Fibroblast of lung (primary cell): ENCODE results near the gene MRPS31. TPM values are rescaled to one million over a fixed set of nuclear protein-coding genes. Genes with fewer than 3 reads are reported as not detected.
"Not testable (repeated sequence)": the region's sequence is repeated elsewhere in the genome, so short reads cannot be mapped to it uniquely, and the experiment has no call there.

Experiments
- DNase-seq, 2 donors: peaks; one replicate each; pipeline versions ENCODE4 v3.0.0 to v3.0.0-alpha.2; 2010; ENCODE audit warnings: low read depth in 2 of 2
- H2AFZ ChIP-seq: 2 replicates; pipeline ENCODE4 v1.5.1; 2012; ENCODE audit warnings: low read length, control low read depth, inconsistent platforms
- H3K27ac ChIP-seq: 2 replicates; pipeline ENCODE4 v1.5.1; 2011; ENCODE audit warnings: low read length, control low read depth; ENCODE audit not compliant: insufficient read depth
- H3K27me3 ChIP-seq: 2 replicates; pipeline ENCODE4 v1.5.1; 2011; ENCODE audit warnings: mild to moderate bottlenecking, low read length; ENCODE audit not compliant: control insufficient read depth, insufficient read depth
- H3K36me3 ChIP-seq: 2 replicates; pipeline ENCODE4 v1.5.1; 2011; ENCODE audit warnings: low read length; ENCODE audit not compliant: control insufficient read depth, insufficient read depth
- H3K4me1 ChIP-seq: 2 replicates; pipeline ENCODE4 v1.5.1; 2011; ENCODE audit warnings: low read length; ENCODE audit not compliant: control insufficient read depth, insufficient read depth; ENCODE audit errors: extremely low read depth
- H3K4me2 ChIP-seq: 2 replicates; pipeline ENCODE4 v1.5.1; 2011; ENCODE audit warnings: low read length, control low read depth; ENCODE audit not compliant: insufficient read depth; ENCODE audit errors: extremely low read depth
- H3K4me3 ChIP-seq, 4 experiments: fragments of 200-600 bp in 1 of 4; sonication (generic) in 1 of 4; replicated peaks in 1 of 4; 2 replicates each; pipeline ENCODE4 v1.5.1; 2011 to 2016; ENCODE audit warnings: low read length in 4 of 4, low read depth in 3 of 4, mild to moderate bottlenecking in 3 of 4, control low read depth in 2 of 4, inconsistent platforms in 1 of 4, mixed read lengths in 1 of 4; ENCODE audit not compliant: insufficient read depth in 1 of 4; ENCODE audit errors: control extremely low read depth in 1 of 4
- H3K79me2 ChIP-seq: 2 replicates; pipeline ENCODE4 v1.5.1; 2012; ENCODE audit warnings: mild to moderate bottlenecking, low read length, inconsistent platforms; ENCODE audit not compliant: control insufficient read depth, insufficient read depth
- H3K9ac ChIP-seq: 2 replicates; pipeline ENCODE4 v1.5.1; 2011; ENCODE audit warnings: mild to moderate bottlenecking, low read length, control low read depth; ENCODE audit not compliant: insufficient read depth
- H3K9me3 ChIP-seq: 2 replicates; pipeline ENCODE4 v1.5.1; 2012; ENCODE audit warnings: low read depth, low read length; ENCODE audit not compliant: control insufficient read depth, insufficient read depth
- H4K20me1 ChIP-seq: 2 replicates; pipeline ENCODE4 v1.5.1; 2011; ENCODE audit warnings: low read length; ENCODE audit not compliant: control insufficient read depth, insufficient read depth; ENCODE audit errors: extremely low read depth
- CTCF ChIP-seq, 2 donors: IDR thresholded peaks in 1 of 2; conservative IDR thresholded peaks in 1 of 2; 1 replicate in 1 of 2; 2 replicates in 1 of 2; pipeline ENCODE4 v1.5.1; 2011 to 2012; ENCODE audit warnings: low read length in 2 of 2, control low read depth in 1 of 2, inconsistent platforms in 1 of 2, low read depth in 1 of 2, mild to moderate bottlenecking in 1 of 2
- EZH2 ChIP-seq: IDR thresholded peaks from 2 replicates; pipeline ENCODE4 v1.5.1; 2012; ENCODE audit warnings: low read length, control low read depth, mild to moderate bottlenecking; ENCODE audit errors: missing control alignments
- polyA plus RNA-seq, 2 donors: library from polyadenylated mRNA; depleted of rRNA in 1 of 2; stranded (reverse) in 1 of 2; unstranded in 1 of 2; fragments of >200 nt; gene quantifications; 2 replicates each; pipeline ENCODE4 v1.2.1, GENCODE V29; 2011 to 2012; ENCODE audit warnings: missing spikeins in 1 of 2
- total RNA-seq: library from RNA; depleted of rRNA; stranded (reverse); fragments of >200 nt; gene quantifications from 2 replicates; pipeline ENCODE4 v1.2.1, GENCODE V29; 2014

MRPS31 gene
- total and polyA plus RNA-seq, 2 donors (not counting 1 experiment from before 2014, with no cell fraction given): 14.2 to 16.0 TPM

- no peak overlapping the region for H3K27ac ChIP-seq
- no peaks in the 10 kb centered on the region for H3K4me1 ChIP-seq
- no peak overlapping the region for H2AFZ ChIP-seq
- H3K36me3 ChIP-seq: no peaks in the 10 kb centered on the region
- no peaks in the 10 kb centered on the region for H4K20me1 ChIP-seq
- H3K9ac ChIP-seq: no peak overlapping the region
- no peaks in the 10 kb centered on the region for H3K79me2 ChIP-seq
- DNase-seq: no peak
- TF ChIP-seq CTCF (conservative IDR thresholded peaks at IDR 0.05 in 1 of 2, IDR thresholded peaks at IDR 0.05 in 1 of 2; ENCODE audit: low read depth in 1 of 2, low read length in 2 of 2) (peak in 1 of 2 donors; percentile 21), EZH2 (no peak)
- H3K9me3 ChIP-seq: no peaks in the 10 kb centered on the region
- H3K4me3 ChIP-seq: no peak overlapping the region
- H3K4me2 ChIP-seq: no peak overlapping the region
- H3K27me3 ChIP-seq: no peaks in the 10 kb centered on the region
These were observed 21.7 kb downstream of the MRPS31 start for GRCh38 chr13:40749327-40749726.

GRCh38 chr13:40735232-40735548 is 35.8 kb downstream of the MRPS31 start:
- H3K4me2 ChIP-seq, H3K9ac ChIP-seq, H3K4me1 ChIP-seq, H3K79me2 ChIP-seq, H2AFZ ChIP-seq, H3K27me3 ChIP-seq, DNase-seq, H3K27ac ChIP-seq, H3K36me3 ChIP-seq, H3K4me3 ChIP-seq, H3K9me3 ChIP-seq, H4K20me1 ChIP-seq: not testable (repeated sequence)

GRCh38 chr13:40734536-40735231 is 36.3 kb downstream of the MRPS31 start:
- H4K20me1 ChIP-seq, DNase-seq, H3K27ac ChIP-seq, H3K4me3 ChIP-seq, H3K36me3 ChIP-seq, H3K9ac ChIP-seq, H3K79me2 ChIP-seq, H2AFZ ChIP-seq, H3K9me3 ChIP-seq, H3K4me1 ChIP-seq, H3K27me3 ChIP-seq, H3K4me2 ChIP-seq: not testable (repeated sequence)

- no peak for TF ChIP-seq EZH2
- no peak for TF ChIP-seq CTCF (conservative IDR thresholded peaks at IDR 0.05 in 1 of 2, IDR thresholded peaks at IDR 0.05 in 1 of 2; ENCODE audit: low read depth in 1 of 2, low read length in 2 of 2)
- Histone ChIP-seq H3K9me3 (no peaks in the 10 kb centered on the region), H3K4me1 (no peaks in the 10 kb centered on the region), H3K4me2 (no peak overlapping the region), H3K27me3 (no peaks in the 10 kb centered on the region), H3K27ac (no peak overlapping the region), H3K36me3 (no peaks in the 10 kb centered on the region), H3K79me2 (no peaks in the 10 kb centered on the region), H4K20me1 (no peaks in the 10 kb centered on the region), H2AFZ (no peak overlapping the region), H3K4me3 (no peak overlapping the region), H3K9ac (no peak overlapping the region)
- DNase-seq: no peak
These were observed 38.3 kb downstream of the MRPS31 start for GRCh38 chr13:40732658-40733057.
